ENCODE results near the gene SPINK7.

DNA sequence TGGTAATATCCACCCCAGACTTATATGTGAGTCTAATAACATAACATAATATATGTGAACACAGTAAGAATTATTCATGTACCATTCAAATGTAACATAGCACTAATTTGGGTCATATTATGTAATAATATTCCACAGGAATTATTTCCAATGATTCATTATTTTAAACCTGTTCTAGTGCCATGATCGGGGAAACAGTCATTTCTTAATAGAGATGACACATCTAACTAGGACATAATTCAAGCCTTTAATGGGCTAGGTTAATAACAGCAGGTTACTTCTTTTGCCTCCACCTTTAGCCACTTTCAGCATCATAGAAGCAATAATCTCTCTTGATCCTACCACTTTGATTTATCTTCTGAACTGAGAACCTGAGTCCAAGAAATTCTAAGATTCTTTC, 35.5 kb downstream of the SPINK7 start:
- TF ChIP-seq, protein P1, sequence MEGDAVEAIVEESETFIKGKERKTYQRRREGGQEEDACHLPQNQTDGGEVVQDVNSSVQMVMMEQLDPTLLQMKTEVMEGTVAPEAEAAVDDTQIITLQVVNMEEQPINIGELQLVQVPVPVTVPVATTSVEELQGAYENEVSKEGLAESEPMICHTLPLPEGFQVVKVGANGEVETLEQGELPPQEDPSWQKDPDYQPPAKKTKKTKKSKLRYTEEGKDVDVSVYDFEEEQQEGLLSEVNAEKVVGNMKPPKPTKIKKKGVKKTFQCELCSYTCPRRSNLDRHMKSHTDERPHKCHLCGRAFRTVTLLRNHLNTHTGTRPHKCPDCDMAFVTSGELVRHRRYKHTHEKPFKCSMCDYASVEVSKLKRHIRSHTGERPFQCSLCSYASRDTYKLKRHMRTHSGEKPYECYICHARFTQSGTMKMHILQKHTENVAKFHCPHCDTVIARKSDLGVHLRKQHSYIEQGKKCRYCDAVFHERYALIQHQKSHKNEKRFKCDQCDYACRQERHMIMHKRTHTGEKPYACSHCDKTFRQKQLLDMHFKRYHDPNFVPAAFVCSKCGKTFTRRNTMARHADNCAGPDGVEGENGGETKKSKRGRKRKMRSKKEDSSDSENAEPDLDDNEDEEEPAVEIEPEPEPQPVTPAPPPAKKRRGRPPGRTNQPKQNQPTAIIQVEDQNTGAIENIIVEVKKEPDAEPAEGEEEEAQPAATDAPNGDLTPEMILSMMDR (IDR thresholded peaks at IDR 0.05): no peak
- no peak for TF ChIP-seq EZH2 (IDR thresholded peaks at IDR 0.05; ENCODE audit: borderline replicate concordance, insufficient read depth, low read depth, low read length, poor library complexity, severe bottlenecking)
